NCI-H345 (cell line): ENCODE results near the gene LMBRD1.
"Not testable (repeated sequence)": the region's sequence is repeated elsewhere in the genome, so short reads cannot be mapped to it uniquely, and the experiment has no call there.

Experiments
- DNase-seq: peaks from one replicate; lab custom pipeline; 2025; lab: John Stamatoyannopoulos, UW

LMBRD1 gene

GRCh38 chr6:69796642-69797390, at the start of gene LMBRD1:
Gene LMBRD1 (minus strand): TSS chr6:69797010. CDS start chr6:69796881, 129 bp downstream.
- peak; percentile 92 for DNase-seq

- no peak for DNase-seq
These were observed 49.5 kb upstream of the LMBRD1 start for GRCh38 chr6:69846312-69846711.

DNA sequence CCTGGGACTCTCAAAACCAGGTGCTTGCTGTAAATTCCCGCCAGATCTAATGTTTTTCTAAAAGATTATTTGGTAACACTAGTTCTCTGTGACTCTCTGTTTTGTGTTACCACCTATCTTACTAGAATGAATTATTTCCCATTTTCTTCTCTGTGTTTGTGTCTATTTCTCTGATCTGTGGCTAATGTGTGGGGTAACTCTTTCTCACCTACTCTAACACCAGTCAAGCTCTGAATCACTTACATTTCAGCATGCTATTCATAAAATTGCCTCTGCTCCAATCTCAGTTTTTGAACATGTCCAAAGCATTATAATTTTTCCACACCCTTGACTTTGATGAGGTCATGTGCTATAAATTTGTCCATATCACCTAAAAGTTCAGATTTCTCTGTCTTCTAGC, 46.4 kb upstream of the LMBRD1 start:
- no peak for DNase-seq

- DNase-seq, result no peak
These were observed 45.1 kb upstream of the LMBRD1 start for GRCh38 chr6:69841862-69842261.

DNA sequence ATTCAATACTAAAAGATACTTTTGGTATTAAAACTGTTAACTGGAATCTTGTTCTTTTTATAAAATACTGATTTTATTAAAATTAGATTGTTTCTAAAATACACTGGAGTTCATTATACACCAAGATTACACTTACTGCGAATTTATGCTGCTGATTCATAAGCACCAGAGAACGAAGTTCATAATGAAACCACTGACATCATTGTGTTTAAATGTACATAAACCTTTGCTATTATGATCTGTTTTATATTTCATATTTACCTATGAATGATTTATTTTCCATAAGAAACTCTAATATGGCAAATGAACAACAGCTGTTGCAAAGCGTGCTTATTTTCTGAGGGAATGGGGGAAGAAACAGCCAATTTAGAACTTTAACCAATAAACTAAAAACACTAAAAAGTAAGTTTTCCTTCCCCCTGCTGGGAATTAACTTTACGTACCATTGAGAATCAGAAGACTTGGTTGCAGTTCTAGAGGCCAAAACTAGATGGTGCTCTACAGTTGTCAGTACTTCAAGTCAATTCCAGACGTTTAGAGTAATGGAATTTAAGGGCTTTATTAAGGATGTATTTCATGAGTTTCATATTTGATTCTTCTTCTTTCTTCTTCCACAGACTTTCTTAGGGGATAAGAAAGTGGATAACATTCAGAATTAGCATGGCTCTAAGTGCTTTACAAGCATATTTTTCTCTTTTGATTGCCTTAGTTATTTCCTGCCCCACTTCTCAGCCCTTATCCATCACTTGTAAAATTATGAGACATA, 38.8 kb upstream of the LMBRD1 start:
- DNase-seq, result peak; percentile 42

GRCh38 chr6:69832558-69832957, 35.7 kb upstream of the LMBRD1 start:
- no peak for DNase-seq

DNA sequence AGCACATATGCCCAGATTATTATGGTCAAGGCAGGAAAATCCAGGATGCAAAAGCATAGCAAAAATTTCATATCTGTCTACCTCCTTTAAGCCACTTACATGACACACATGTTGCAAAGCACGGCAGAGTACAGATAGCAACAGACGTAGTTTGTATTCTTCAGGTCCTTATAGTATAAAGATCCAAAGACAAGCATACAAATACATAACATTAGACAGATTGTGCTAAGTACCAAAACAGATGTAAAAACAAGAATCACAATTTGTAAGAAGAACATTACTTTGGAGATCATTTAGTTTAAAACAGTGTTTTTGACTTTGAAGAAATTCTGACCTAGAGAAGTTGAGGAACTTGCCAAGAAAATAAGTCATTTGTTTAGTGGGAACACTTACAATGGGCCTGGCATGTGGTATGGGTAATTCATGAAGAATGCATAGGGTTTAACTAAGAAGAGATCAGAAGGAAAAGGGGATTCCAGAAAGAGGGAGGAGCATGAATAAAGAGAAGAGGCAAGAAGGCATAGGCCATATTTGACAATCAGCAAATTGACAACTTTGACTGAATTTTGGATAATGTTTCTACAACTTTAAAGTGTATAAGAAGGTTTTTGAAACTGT, 30.6 kb upstream of the LMBRD1 start:
- DNase-seq, result no peak

DNA sequence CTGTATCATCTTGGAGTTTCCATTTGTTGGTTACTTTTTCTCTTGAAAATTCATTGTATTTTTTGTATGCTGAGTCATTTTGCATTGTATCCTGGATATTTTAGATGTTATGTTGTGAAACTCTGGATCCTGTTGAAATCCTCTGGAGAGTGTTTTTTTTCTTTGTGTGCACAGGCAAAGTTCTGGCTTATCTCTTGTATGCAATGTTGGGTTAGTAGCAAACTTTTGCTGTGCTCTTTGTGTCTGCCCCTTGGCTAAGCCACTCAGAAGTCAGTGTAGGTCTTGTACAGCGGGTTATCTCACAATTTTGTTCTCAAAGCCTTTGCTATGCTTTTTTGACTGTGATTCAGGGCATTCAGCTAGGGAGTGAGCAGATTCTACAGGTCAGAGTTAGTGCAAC, 29.1 kb upstream of the LMBRD1 start:
- DNase-seq, result no peak

DNA sequence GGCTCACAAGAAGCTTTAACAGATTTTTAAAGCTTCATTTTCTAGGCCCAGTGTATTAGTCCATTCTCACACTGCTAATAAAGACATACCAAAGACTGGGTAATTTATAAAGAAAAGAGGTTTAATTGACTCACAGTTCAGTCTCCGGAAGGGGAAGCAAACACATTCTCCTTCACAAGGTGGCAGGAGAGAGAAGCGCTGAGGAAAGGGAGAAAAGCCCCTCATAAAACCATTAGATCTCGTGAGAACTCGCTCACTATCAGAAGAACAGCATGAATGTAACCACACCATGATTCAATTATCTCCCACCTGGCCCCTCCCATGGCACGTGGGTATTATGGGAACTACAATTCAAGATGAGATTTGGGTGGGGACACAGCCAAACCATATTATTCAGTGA, 27.5 kb upstream of the LMBRD1 start:
- DNase-seq, result not testable (repeated sequence)

GRCh38 chr6:69820438-69820837, 23.6 kb upstream of the LMBRD1 start:
- DNase-seq, result no peak

GRCh38 chr6:69820018-69820417, 23.2 kb upstream of the LMBRD1 start:
- no peak for DNase-seq

- DNase-seq, result no peak
These were observed 22.3 kb upstream of the LMBRD1 start for GRCh38 chr6:69819138-69819537.

DNA sequence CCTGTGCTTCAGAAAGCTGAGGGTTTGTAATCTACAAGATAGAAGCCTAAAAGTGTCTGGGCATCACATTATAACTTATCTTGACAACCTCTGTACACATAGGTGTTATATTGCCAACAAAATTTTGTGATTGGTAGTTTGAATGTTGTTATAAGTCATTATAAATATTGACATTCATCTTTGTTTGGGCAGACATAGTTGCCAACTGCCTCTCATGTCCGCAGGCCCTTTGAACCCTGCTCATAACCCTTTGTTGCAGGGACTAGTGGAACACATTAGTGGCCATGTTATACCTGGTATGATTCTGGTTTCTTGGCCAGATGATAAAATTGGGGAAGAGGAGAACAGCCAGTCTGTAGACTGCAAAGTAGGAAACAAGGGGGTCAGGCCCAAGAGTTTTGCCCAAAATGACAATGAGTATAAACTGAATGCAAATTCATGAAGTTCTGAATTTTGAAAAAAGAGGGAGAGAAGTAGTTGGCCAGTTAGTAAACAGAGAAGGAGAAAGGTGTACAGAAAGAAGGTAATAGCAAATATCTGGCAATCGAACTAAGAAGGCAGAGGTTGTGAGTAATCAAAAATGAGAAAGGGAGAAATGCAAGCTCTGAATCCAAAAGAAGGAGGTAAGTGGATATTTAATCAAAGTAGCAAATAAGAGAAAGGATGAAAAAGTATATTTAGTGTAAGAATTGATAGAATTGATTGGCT, 21.6 kb upstream of the LMBRD1 start:
- DNase-seq, result no peak

DNA sequence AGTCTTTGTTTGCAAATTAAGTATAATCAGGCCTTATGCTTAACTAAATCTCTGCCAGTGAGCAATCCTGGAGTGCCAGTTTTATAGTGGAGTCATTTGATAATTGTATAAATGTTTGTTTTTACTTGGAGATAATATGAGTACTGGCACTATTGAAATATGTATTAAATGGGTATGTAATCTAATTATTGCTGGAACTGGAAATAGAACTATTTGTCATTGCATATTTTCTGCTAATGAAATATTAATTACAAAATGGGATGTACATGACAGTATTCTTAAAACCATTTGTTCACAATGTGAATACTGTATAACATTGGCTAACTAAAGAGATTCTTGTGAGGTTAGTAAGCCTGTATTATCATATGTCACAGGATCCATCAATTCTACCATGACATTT, 20.5 kb upstream of the LMBRD1 start:
- no peak for DNase-seq

- DNase-seq, result no peak
These were observed 19.8 kb upstream of the LMBRD1 start for GRCh38 chr6:69816569-69816968.

DNA sequence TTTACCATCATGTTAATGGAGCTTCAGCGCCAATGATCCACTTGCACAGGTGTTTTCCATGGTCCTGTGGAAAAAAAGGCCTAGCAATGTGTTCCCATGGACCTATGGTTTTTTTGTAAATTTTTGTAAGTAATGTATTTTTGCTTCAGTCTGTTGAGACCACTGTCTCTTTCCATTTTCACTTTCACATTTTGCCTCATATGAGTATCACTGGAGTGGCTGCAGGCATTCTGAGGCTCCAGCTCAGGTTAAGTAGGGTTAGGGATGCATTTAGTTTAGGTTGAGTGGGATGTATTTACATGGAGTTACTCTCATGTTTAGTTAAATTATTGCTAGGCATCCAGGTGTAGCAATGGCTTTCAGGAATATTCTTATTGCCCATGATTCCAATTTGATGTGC, 19.2 kb upstream of the LMBRD1 start:
- no peak for DNase-seq

DNA sequence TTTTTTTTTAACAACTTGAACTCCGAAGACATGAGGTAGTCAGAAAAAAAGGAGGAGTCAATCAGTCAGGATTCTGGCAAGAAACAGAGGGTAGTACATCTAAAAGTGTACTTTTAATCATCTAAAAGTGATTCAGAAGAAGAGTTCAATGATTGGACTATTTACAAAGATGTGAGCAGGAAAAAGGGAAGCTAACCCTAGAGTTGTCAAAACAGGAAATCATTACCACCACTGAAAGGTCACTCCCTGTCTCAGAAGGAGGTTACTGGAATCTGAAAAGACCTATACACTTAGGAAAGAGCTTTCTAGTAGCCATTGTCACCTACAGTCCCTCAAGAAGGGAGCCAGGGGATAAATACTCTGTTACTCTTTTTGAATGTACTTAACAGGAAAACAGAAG, 16.7 kb upstream of the LMBRD1 start:
- DNase-seq, result no peak

GRCh38 chr6:69812746-69813427, 16.1 kb upstream of the LMBRD1 start:
- DNase-seq, result no peak

DNA sequence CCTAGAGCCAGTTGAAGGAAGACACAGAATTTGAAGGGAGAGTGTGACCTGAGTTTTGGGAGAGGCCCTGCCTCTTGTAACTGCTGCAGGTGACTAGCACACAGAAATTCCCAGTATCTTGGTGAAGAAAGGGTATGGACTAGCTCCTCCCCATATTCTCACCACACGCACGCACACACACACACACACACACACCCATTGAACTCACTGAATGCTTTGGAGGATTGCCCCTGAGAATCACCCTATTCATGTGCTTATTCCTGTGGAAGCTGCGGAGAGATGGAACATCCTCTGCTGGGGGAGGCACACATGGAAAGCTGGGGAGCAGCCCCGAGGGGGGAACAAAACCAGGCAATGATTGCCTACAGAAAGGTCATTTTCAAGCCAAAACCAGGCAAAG, 6.2 kb upstream of the LMBRD1 start:
- DNase-seq, result no peak

DNA sequence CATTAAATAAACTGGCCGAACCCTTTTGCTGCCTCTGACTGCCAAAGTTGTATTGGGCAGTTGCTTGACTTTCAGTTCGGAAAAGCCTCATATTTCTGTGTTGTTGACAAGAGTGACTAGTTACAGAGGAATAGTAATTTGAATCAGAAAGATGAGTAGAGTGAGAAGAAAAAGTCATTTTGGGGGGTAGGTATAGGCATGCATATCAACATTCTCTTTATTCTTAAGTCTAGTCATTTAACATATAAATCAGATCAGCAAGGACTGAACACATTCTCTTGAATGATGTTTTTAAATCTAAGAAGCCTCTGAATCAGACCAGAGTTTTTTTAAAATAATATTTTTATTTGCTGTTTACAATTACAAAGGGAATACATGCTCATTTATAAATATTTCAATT, 4.9 kb upstream of the LMBRD1 start:
- no peak for DNase-seq

DNA sequence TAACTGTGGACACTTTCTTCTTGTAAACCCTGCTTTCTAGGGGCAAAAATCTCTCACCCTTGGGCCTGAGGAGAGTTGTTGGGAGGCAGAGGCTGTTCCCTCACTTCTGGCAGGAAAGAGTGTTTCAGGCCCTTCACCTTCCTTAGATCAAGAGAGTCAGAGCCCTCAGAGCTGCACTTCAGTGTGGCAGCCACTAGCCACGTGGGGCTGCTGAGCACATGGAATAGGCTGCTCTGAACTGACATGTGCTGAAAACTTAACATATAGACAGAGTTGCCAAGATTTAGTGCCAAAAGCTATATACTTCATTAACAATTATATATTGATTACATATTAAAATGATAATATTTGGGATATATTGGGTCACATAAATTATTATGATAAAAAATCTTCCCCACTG, 4.4 kb upstream of the LMBRD1 start:
- no peak for DNase-seq

DNA sequence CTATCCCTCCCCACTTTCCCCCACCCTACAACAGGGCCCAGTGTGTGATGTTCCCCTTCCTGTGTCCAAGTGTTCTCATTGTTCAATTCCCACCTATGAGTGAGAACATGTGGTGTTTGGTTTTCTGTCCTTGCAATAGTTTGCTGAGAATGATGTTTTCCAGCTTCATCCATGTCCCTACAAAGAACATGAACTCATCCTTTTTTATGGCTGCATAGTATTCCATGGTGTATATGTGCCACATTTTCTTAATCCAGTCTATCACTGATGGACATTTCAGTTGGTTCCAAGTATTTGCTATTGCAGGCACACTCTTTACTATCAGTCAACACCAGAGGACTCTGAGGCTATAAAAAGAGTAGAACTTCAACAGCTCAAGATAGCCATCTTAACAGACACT, 2.0 kb upstream of the LMBRD1 start:
- DNase-seq, result not testable (repeated sequence)
